SU-DHL-6 (cell line): ENCODE results near the gene MST1R.
"Not testable (repeated sequence)": the region's sequence is repeated elsewhere in the genome, so short reads cannot be mapped to it uniquely, and the experiment has no call there.

Experiments
- H2AFZ ChIP-seq: fragments of 200-600 bp; sonication (generic); 2 replicates; pipeline ENCODE4 v1.6.1; 2014; ENCODE audit warnings: low read depth, mild to moderate bottlenecking, moderate library complexity, mixed read lengths, antibody characterized with exemption, low read length; ENCODE audit not compliant: severe bottlenecking
- H3F3A ChIP-seq: fragments of 200-600 bp; shearing (Covaris generic); 2 replicates; pipeline ENCODE4 v1.6.0; 2016; ENCODE audit warnings: antibody characterized with exemption, mild to moderate bottlenecking; ENCODE audit not compliant: insufficient read depth
- H3K27ac ChIP-seq: fragments of 200-600 bp; sonication (generic); 2 replicates; pipeline ENCODE4 v1.5.1; 2016; ENCODE audit warnings: low read depth, mild to moderate bottlenecking, low read length, moderate library complexity, mixed read lengths
- H3K27me3 ChIP-seq: fragments of 200-600 bp; sonication (generic), shearing (Covaris generic); 2 replicates; pipeline ENCODE4 v1.6.0; 2014; ENCODE audit warnings: mild to moderate bottlenecking, low read length
- H3K36me3 ChIP-seq: fragments of 200-600 bp; sonication (generic); 2 replicates; pipeline ENCODE4 v1.6.1; 2014; ENCODE audit warnings: mild to moderate bottlenecking, low read length, mixed read lengths
- H3K4me2 ChIP-seq: fragments of 300-600, 200-600 bp; shearing (Covaris generic), sonication (generic); 2 replicates; pipeline ENCODE4 v1.6.0; 2014; ENCODE audit warnings: low read length, low read depth, mild to moderate bottlenecking; ENCODE audit not compliant: poor library complexity, severe bottlenecking
- H3K4me3 ChIP-seq: fragments of 200-600 bp; sonication (generic); 2 replicates; pipeline ENCODE4 v1.5.1; 2014; ENCODE audit warnings: antibody characterized with exemption, low read length, mild to moderate bottlenecking, mixed read lengths; ENCODE audit not compliant: insufficient read depth, poor library complexity, severe bottlenecking
- H3K79me2 ChIP-seq: fragments of 200-600 bp; sonication (generic); 2 replicates; pipeline ENCODE4 v1.6.1; 2014; ENCODE audit warnings: mild to moderate bottlenecking, low read length, moderate library complexity; ENCODE audit not compliant: insufficient read depth
- H3K9ac ChIP-seq: fragments of 200-600 bp; sonication (generic); 2 replicates; pipeline ENCODE4 v1.7.0; 2014; ENCODE audit warnings: mild to moderate bottlenecking, low read length
- H3K9me2 ChIP-seq: fragments of 200-600 bp; sonication (generic); replicated peaks from 2 replicates; pipeline ENCODE4 v1.6.1; 2014; ENCODE audit warnings: low read length; ENCODE audit not compliant: insufficient read depth
- H3K9me3 ChIP-seq: fragments of 200-600 bp; sonication (generic); 2 replicates; pipeline ENCODE4 v1.6.1; 2014; ENCODE audit warnings: low read length, mixed read lengths; ENCODE audit not compliant: insufficient read depth
- H4K20me1 ChIP-seq: fragments of 200-600 bp; sonication (generic); 2 replicates; pipeline ENCODE4 v1.6.1; 2014; ENCODE audit warnings: low read depth, mild to moderate bottlenecking, antibody characterized with exemption, low read length, moderate library complexity, mixed read lengths
- EZH2phosphoT487 ChIP-seq: fragments of 200-600 bp; sonication (generic), shearing (Covaris generic); conservative IDR thresholded peaks from 2 replicates; pipeline ENCODE4 v1.6.1; 2018; ENCODE audit warnings: mild to moderate bottlenecking, antibody characterized with exemption, low read length, moderate library complexity, mixed read lengths
- TF ChIP-seq, protein P1 (sequence below): fragments of 200-600 bp; sonication (generic); IDR thresholded peaks from one replicate; pipeline ENCODE4 v1.5.1; 2017; ENCODE audit warnings: antibody characterized with exemption, mild to moderate bottlenecking, low read length, moderate library complexity; ENCODE audit not compliant: insufficient read depth, poor library complexity, severe bottlenecking

The MST1R gene

DNA sequence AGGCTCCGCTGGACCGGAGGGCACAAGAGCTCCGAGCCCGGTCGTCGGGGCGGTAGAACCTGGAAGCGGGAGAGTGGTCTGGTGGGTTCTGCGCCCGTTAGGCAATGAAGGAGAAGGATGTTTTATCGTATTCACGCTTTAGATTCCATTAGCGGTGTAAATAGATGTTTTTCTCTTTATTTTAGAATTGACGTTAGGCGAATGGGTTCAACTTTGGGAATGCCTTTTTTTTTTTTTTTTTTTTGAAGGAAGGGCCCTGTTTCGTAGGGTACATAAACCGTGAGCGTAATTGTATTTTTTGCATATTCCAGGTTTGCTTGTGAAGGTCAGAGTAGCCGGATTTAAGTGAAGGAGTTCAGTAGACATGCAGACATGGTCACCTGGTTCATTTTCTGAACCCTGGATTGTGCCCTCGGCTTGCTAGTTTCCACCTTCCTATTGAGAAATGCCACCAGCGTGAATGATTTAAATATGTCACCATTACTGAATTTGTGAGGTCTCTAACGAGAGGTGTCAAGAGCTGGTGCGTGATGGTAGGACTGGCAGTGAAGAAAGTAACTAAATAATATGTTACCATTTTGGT, 37.1 kb upstream of the MST1R start:
- no peak overlapping the region for H2AFZ ChIP-seq
- H3K27ac ChIP-seq, result peak overlapping the region; percentile 89

DNA sequence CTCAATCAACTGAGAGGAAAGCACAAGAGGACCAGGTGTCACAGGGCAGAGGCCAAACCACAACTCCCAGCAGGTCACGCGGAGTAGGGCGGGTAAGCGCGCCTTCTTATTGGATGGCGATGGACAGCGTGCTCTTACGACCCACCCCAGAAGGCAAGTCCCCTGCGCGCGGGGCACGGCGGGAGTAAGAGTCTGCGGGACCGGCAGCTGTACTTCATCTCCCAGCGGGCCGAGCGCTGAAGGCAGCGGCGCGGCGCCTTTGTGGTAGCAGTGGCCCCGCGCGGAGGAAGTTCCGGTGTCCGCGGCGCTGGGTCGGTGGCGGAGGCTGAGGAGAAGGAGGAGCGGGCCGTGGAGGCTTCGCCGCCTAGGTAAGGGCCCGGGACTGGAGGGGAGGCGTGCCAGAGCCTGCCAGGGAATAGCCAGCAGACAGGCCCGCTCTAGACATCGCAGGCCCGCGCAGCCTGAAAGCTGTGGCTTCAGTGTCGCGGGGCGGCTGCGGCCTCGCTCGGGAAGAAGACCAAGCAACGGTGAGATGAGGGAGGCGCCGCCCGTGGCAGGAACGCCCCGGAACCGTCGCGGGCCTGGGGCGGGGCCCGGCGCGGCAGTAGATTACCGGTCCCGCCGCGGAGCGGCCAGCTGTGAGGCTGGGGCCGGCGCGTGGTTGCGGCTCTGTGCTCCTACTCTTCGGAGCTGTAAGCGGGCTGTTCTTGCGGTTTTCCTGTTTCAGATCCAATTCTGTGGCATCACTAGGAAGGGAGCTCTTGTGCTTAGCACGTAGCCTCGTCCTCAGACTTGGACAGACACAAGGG, 36.4 kb upstream of the MST1R start, which contains the start of gene RBM6:
RBM6 (plus strand) TSS at position 293 of the 809 bp plus-strand sequence. CDS start 22,492 bp downstream, outside the sequence.
- no peak for TF ChIP-seq EZH2phosphoT487
- TF ChIP-seq, protein P1, sequence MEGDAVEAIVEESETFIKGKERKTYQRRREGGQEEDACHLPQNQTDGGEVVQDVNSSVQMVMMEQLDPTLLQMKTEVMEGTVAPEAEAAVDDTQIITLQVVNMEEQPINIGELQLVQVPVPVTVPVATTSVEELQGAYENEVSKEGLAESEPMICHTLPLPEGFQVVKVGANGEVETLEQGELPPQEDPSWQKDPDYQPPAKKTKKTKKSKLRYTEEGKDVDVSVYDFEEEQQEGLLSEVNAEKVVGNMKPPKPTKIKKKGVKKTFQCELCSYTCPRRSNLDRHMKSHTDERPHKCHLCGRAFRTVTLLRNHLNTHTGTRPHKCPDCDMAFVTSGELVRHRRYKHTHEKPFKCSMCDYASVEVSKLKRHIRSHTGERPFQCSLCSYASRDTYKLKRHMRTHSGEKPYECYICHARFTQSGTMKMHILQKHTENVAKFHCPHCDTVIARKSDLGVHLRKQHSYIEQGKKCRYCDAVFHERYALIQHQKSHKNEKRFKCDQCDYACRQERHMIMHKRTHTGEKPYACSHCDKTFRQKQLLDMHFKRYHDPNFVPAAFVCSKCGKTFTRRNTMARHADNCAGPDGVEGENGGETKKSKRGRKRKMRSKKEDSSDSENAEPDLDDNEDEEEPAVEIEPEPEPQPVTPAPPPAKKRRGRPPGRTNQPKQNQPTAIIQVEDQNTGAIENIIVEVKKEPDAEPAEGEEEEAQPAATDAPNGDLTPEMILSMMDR, result no peak
- no peaks in the 10 kb centered on the region for H3K9me2 ChIP-seq
- peak within 1 kb of the TSS; percentile 89 for H3K27ac ChIP-seq
- H3K4me3 ChIP-seq, result peak within 1 kb of the TSS; percentile 82
- no peaks in the 10 kb centered on the region for H3K9me3 ChIP-seq
- peaks cover 19% of the 10 kb centered on the region for H3K36me3 ChIP-seq
- peak within 1 kb of the TSS; percentile 83 for H3K9ac ChIP-seq
- peaks cover 39% of the 10 kb centered on the region for H3F3A ChIP-seq
- H3K27me3 ChIP-seq, result no peaks in the 10 kb centered on the region
- peak within 1 kb of the TSS; percentile 55 for H2AFZ ChIP-seq
- peak within 1 kb of the TSS; percentile 79 for H3K4me2 ChIP-seq
- H4K20me1 ChIP-seq, result no peaks in the 10 kb centered on the region; the same call in 1 of the 2 replicates
- H3K79me2 ChIP-seq, result peaks cover 48% of the 10 kb centered on the region

More for the DNA sequence above, 37.1 kb upstream of the MST1R start:
- Histone ChIP-seq H3K4me2 (peak overlapping the region; percentile 79), H3K9me2 (no peaks in the 10 kb centered on the region), H3K9ac (peak overlapping the region; percentile 83), H3K36me3 (peaks cover 22% of the 10 kb centered on the region), H3K79me2 (peaks cover 55% of the 10 kb centered on the region), H4K20me1 (no peaks in the 10 kb centered on the region; the same call in 1 of the 2 replicates), H3K27me3 (no peaks in the 10 kb centered on the region), H3K9me3 (peaks cover 4% of the 10 kb centered on the region; the same call in 1 of the 2 replicates), H3K4me3 (peak overlapping the region; percentile 82), H3F3A (peaks cover 40% of the 10 kb centered on the region)
- TF ChIP-seq, protein P1, result no peak
- no peak for TF ChIP-seq EZH2phosphoT487

DNA sequence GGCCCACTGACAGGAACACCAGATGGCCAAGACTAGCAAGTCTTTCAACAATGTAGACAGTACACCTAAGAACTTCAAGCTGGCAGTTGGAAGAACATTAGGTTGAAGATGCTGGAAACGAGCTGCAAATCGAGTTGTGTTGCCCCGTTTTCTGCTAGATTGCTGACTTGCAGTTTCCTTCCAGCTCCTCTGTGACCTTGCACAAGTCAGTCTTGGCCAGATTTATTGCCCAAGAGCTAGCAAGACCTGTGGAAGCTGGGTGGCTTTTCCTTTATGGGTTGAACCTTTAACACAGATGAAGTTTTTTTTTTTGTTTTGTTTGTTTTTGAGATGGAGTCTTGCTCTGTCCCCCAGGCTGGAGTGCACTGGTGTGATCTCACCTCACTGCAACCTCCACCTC, 33.4 kb upstream of the MST1R start:
- no peaks in the 10 kb centered on the region for H3K9me2 ChIP-seq
- no peaks in the 10 kb centered on the region for H4K20me1 ChIP-seq
- TF ChIP-seq, protein P1, result no peak
- TF ChIP-seq EZH2phosphoT487, result no peak
- no peaks in the 10 kb centered on the region for H3K36me3 ChIP-seq
- H3K79me2 ChIP-seq, result peaks cover 19% of the 10 kb centered on the region
- no peaks in the 10 kb centered on the region for H3K27me3 ChIP-seq
- H3K4me3 ChIP-seq, result no peak overlapping the region
- H3K4me2 ChIP-seq, result no peak overlapping the region
- H3K9ac ChIP-seq, result no peak overlapping the region
- H3K27ac ChIP-seq, result no peak overlapping the region
- peaks cover 19% of the 10 kb centered on the region for H3F3A ChIP-seq
- peak overlapping the region; percentile 44 for H2AFZ ChIP-seq
- no peaks in the 10 kb centered on the region for H3K9me3 ChIP-seq

DNA sequence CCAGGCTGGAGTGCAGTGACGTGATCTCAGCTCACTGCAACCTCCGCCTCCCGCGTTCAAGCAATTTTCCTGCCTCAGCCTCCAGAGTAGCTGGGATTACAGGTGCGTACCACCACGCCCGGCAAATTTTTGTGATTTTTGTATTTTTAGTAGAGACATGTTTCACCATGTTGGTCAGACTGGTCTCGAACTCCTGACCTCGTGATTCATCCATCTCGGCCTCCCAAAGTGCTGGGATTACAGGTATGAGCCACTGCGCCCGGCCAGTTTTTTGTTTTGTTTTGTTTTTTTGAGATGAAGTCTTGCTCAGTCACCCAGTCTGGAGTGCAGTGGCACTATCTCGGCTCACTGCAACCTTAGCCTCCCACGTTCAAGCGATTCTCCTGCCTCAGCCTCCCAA, 28.6 kb upstream of the MST1R start:
- not testable (repeated sequence) for H3K79me2 ChIP-seq, H3K4me2 ChIP-seq, H3K9me2 ChIP-seq, H4K20me1 ChIP-seq, H3K36me3 ChIP-seq, H2AFZ ChIP-seq, H3K9ac ChIP-seq, H3K27me3 ChIP-seq, H3K4me3 ChIP-seq, H3F3A ChIP-seq, H3K9me3 ChIP-seq, H3K27ac ChIP-seq
